Omental fat pad (tissue), 4 donors: ENCODE results near the gene KLHL30. TPM values are rescaled to one million over a fixed set of nuclear protein-coding genes. Genes with fewer than 3 reads are reported as not detected.
"Not testable (repeated sequence)": the region's sequence is repeated elsewhere in the genome, so short reads cannot be mapped to it uniquely, and the experiment has no call there.

Source experiments
- ATAC-seq: fragments of 150-250 bp; one replicate; pipeline ENCODE4 v1.9.1; 2016; ENCODE audit warnings: mild to moderate bottlenecking, moderate library complexity; ENCODE audit not compliant: low FRiP score
- DNase-seq: peaks from one replicate; pipeline ENCODE4 v3.0.0-alpha.2; 2019; ENCODE audit warnings: low spot score
- CTCF ChIP-seq, 3 donors: fragments of 450-650 bp; IDR thresholded peaks; one replicate each; pipeline ENCODE4 v1.5.1; 2016 to 2017; ENCODE audit warnings: antibody characterized with exemption in 3 of 3, mild to moderate bottlenecking in 3 of 3, moderate library complexity in 2 of 3
- total RNA-seq, 4 donors: library from RNA; depleted of rRNA; stranded (reverse); fragments of >200 nt; gene quantifications; one replicate each; pipeline ENCODE4 v1.1.0, GENCODE V29; 2016

Gene KLHL30
- total RNA-seq, 4 donors from 2014 or later = 0.28 to 1.6 (median 0.57) TPM

- no peak for TF ChIP-seq CTCF (IDR thresholded peaks at IDR 0.05)
- no peak for ATAC-seq
- no peak for DNase-seq
Observed at GRCh38 chr2:238108423-238109183, 29.9 kb upstream of the KLHL30 start.

- ATAC-seq (no peak), DNase-seq (no peak)
- TF ChIP-seq CTCF (IDR thresholded peaks at IDR 0.05) = no peak
Observed at GRCh38 chr2:238113611-238114010, 24.9 kb upstream of the KLHL30 start.

GRCh38 chr2:238114331-238114841, 24.1 kb upstream of the KLHL30 start:
- ATAC-seq = no peak
- no peak for DNase-seq
- TF ChIP-seq CTCF (IDR thresholded peaks at IDR 0.05) = no peak

GRCh38 chr2:238114851-238115660, 23.4 kb upstream of the KLHL30 start:
- no peak for TF ChIP-seq CTCF (IDR thresholded peaks at IDR 0.05)
- DNase-seq = no peak
- no peak for ATAC-seq

- ATAC-seq, DNase-seq: not testable (repeated sequence)
Observed at GRCh38 chr2:238115709-238116108, 22.8 kb upstream of the KLHL30 start.

GRCh38 chr2:238116298-238117198, 21.9 kb upstream of the KLHL30 start:
- DNase-seq = no peak
- TF ChIP-seq CTCF (IDR thresholded peaks at IDR 0.05) = no peak
- ATAC-seq = no peak
